Measurements from ENCODE around the gene LSM10.
A peak's percentile ranks its signal among the peaks of the same experiment; 100 is the strongest.

Gene LSM10

GRCh38 chr1:36398370-36398977 lies 766 bp upstream of the LSM10 start:
- peaks cover 52% of the 10 kb centered on the region for H3K4me1 ChIP-seq (ENCODE audit: control insufficient read depth, low read length)
- no peaks in the 10 kb centered on the region for H3K9me2 ChIP-seq (replicated peaks; ENCODE audit: control insufficient read depth, low read length)
- no peak for TF ChIP-seq EZH2phosphoT487 (IDR thresholded peaks at IDR 0.05; ENCODE audit: borderline replicate concordance, low read length)
- TF ChIP-seq, protein P1, sequence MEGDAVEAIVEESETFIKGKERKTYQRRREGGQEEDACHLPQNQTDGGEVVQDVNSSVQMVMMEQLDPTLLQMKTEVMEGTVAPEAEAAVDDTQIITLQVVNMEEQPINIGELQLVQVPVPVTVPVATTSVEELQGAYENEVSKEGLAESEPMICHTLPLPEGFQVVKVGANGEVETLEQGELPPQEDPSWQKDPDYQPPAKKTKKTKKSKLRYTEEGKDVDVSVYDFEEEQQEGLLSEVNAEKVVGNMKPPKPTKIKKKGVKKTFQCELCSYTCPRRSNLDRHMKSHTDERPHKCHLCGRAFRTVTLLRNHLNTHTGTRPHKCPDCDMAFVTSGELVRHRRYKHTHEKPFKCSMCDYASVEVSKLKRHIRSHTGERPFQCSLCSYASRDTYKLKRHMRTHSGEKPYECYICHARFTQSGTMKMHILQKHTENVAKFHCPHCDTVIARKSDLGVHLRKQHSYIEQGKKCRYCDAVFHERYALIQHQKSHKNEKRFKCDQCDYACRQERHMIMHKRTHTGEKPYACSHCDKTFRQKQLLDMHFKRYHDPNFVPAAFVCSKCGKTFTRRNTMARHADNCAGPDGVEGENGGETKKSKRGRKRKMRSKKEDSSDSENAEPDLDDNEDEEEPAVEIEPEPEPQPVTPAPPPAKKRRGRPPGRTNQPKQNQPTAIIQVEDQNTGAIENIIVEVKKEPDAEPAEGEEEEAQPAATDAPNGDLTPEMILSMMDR (IDR thresholded peaks at IDR 0.05; ENCODE audit: low read depth, low read length, poor library complexity, severe bottlenecking) = no peak
- H3K79me2 ChIP-seq (ENCODE audit: control insufficient read depth, low read length) = peaks cover 49% of the 10 kb centered on the region
- H3F3A ChIP-seq (ENCODE audit: control insufficient read depth, insufficient read depth) = peaks cover 18% of the 10 kb centered on the region
- H3K36me3 ChIP-seq (ENCODE audit: control insufficient read depth, low read length) = peaks cover 33% of the 10 kb centered on the region
- H3K4me3 ChIP-seq (ENCODE audit: low read length) = peak overlapping the region; percentile 79
- H4K20me1 ChIP-seq (ENCODE audit: control insufficient read depth, insufficient read depth, low read depth, low read length) = no peaks in the 10 kb centered on the region
- H3K27ac ChIP-seq (ENCODE audit: low read depth, low read length) = peak overlapping the region; percentile 97
- peaks cover 14% of the 10 kb centered on the region; the same call in 1 of the 2 replicates for H3K9me3 ChIP-seq (ENCODE audit: control insufficient read depth, insufficient read depth, low read length)
- H3K4me2 ChIP-seq (ENCODE audit: low read length) = peak overlapping the region; percentile 100
- H3K27me3 ChIP-seq (ENCODE audit: control insufficient read depth, low read length) = no peaks in the 10 kb centered on the region

- peak overlapping the region; percentile 100 for H3K4me2 ChIP-seq (ENCODE audit: low read length)
- no peaks in the 10 kb centered on the region for H3K27me3 ChIP-seq (ENCODE audit: control insufficient read depth, low read length)
- H3K27ac ChIP-seq (ENCODE audit: low read depth, low read length) = peak overlapping the region; percentile 97
- no peaks in the 10 kb centered on the region for H4K20me1 ChIP-seq (ENCODE audit: control insufficient read depth, insufficient read depth, low read depth, low read length)
- H3K9me2 ChIP-seq (replicated peaks; ENCODE audit: control insufficient read depth, low read length) = no peaks in the 10 kb centered on the region
- H3K4me1 ChIP-seq (ENCODE audit: control insufficient read depth, low read length) = peaks cover 67% of the 10 kb centered on the region
- TF ChIP-seq, protein P1 (IDR thresholded peaks at IDR 0.05; ENCODE audit: low read depth, low read length, poor library complexity, severe bottlenecking) = no peak
- TF ChIP-seq EZH2phosphoT487 (IDR thresholded peaks at IDR 0.05; ENCODE audit: borderline replicate concordance, low read length) = no peak
- H3F3A ChIP-seq (ENCODE audit: control insufficient read depth, insufficient read depth) = peaks cover 29% of the 10 kb centered on the region
- H3K9me3 ChIP-seq (ENCODE audit: control insufficient read depth, insufficient read depth, low read length) = peaks cover 14% of the 10 kb centered on the region; the same call in 1 of the 2 replicates
- peaks cover 47% of the 10 kb centered on the region for H3K36me3 ChIP-seq (ENCODE audit: control insufficient read depth, low read length)
- H3K79me2 ChIP-seq (ENCODE audit: control insufficient read depth, low read length) = peaks cover 64% of the 10 kb centered on the region
- peak overlapping the region; percentile 79 for H3K4me3 ChIP-seq (ENCODE audit: low read length)
These were observed 678 bp downstream of the LSM10 start for GRCh38 chr1:36397083-36397377.

GRCh38 chr1:36396359-36396758 lies 1.3 kb downstream of the LSM10 start:
- no peaks in the 10 kb centered on the region for H4K20me1 ChIP-seq (ENCODE audit: control insufficient read depth, insufficient read depth, low read depth, low read length)
- peak overlapping the region; percentile 97 for H3K27ac ChIP-seq (ENCODE audit: low read depth, low read length)
- H3K79me2 ChIP-seq (ENCODE audit: control insufficient read depth, low read length) = peaks cover 65% of the 10 kb centered on the region
- no peaks in the 10 kb centered on the region for H3K27me3 ChIP-seq (ENCODE audit: control insufficient read depth, low read length)
- peaks cover 73% of the 10 kb centered on the region for H3K4me1 ChIP-seq (ENCODE audit: control insufficient read depth, low read length)
- TF ChIP-seq EZH2phosphoT487 (IDR thresholded peaks at IDR 0.05; ENCODE audit: borderline replicate concordance, low read length) = no peak
- H3K9me2 ChIP-seq (replicated peaks; ENCODE audit: control insufficient read depth, low read length) = no peaks in the 10 kb centered on the region
- peaks cover 54% of the 10 kb centered on the region for H3K36me3 ChIP-seq (ENCODE audit: control insufficient read depth, low read length)
- H3K4me2 ChIP-seq (ENCODE audit: low read length) = peak overlapping the region; percentile 100
- peaks cover 35% of the 10 kb centered on the region for H3F3A ChIP-seq (ENCODE audit: control insufficient read depth, insufficient read depth)
- H3K9me3 ChIP-seq (ENCODE audit: control insufficient read depth, insufficient read depth, low read length) = peaks cover 9% of the 10 kb centered on the region; the same call in 1 of the 2 replicates
- peak overlapping the region; percentile 79 for H3K4me3 ChIP-seq (ENCODE audit: low read length)

GRCh38 chr1:36393686-36394085 lies 4.0 kb downstream of the LSM10 start:
- H3K27me3 ChIP-seq (ENCODE audit: control insufficient read depth, low read length) = no peaks in the 10 kb centered on the region
- no peaks in the 10 kb centered on the region for H4K20me1 ChIP-seq (ENCODE audit: control insufficient read depth, insufficient read depth, low read depth, low read length)
- peaks cover 74% of the 10 kb centered on the region for H3K36me3 ChIP-seq (ENCODE audit: control insufficient read depth, low read length)
- no peaks in the 10 kb centered on the region for H3K9me2 ChIP-seq (replicated peaks; ENCODE audit: control insufficient read depth, low read length)
- peak overlapping the region; percentile 100 for H3K4me2 ChIP-seq (ENCODE audit: low read length)
- H3K4me1 ChIP-seq (ENCODE audit: control insufficient read depth, low read length) = peaks cover 82% of the 10 kb centered on the region
- peaks cover 80% of the 10 kb centered on the region for H3K79me2 ChIP-seq (ENCODE audit: control insufficient read depth, low read length)
- H3K9me3 ChIP-seq (ENCODE audit: control insufficient read depth, insufficient read depth, low read length) = no peaks in the 10 kb centered on the region
- H3K27ac ChIP-seq (ENCODE audit: low read depth, low read length) = peak overlapping the region; percentile 97
- TF ChIP-seq, protein P1 (IDR thresholded peaks at IDR 0.05; ENCODE audit: low read depth, low read length, poor library complexity, severe bottlenecking) = no peak
- no peak for TF ChIP-seq EZH2phosphoT487 (IDR thresholded peaks at IDR 0.05; ENCODE audit: borderline replicate concordance, low read length)
- H3K4me3 ChIP-seq (ENCODE audit: low read length) = peak overlapping the region; percentile 67
- peaks cover 45% of the 10 kb centered on the region for H3F3A ChIP-seq (ENCODE audit: control insufficient read depth, insufficient read depth)
